K562 (cell line): ENCODE data around the gene ARHGEF17. TPM values are rescaled to one million over a fixed set of nuclear protein-coding genes. Genes with fewer than 3 reads are reported as not detected.

Experiments
- ARID1B ChIP-seq: fragments of 450-650 bp; IDR thresholded peaks from 2 replicates; pipeline ENCODE4 v1.6.1; 2016; ENCODE audit warnings: antibody characterized with exemption, mild to moderate bottlenecking, inconsistent platforms
- ATF3 ChIP-seq, 2 experiments: fragments of 450-650 bp in 1 of 2; sonication (generic) in 1 of 2; formaldehyde crosslinking in 1 of 2; IDR thresholded peaks in 1 of 2; conservative IDR thresholded peaks in 1 of 2; 2 replicates each; pipeline versions ENCODE4 v1.6.1 to v1.8.1; 2016 to 2023; ENCODE audit warnings: mild to moderate bottlenecking in 2 of 2, moderate library complexity in 2 of 2, inconsistent platforms in 1 of 2, missing genetic modification reagents in 1 of 2
- E4F1 ChIP-seq: fragments of 250-450 bp; sonication (Bioruptor Pico); IDR thresholded peaks from 2 replicates; pipeline ENCODE4 v1.5.0; 2021; ENCODE audit warnings: mild to moderate bottlenecking, borderline replicate concordance
- EP400 ChIP-seq: fragments of 450-650 bp; IDR thresholded peaks from 2 replicates; pipeline ENCODE4 v1.6.1; 2017; ENCODE audit warnings: antibody characterized with exemption, mild to moderate bottlenecking, moderate library complexity
- MXD1 ChIP-seq: fragments of 250-450 bp; sonication (Bioruptor Pico); IDR thresholded peaks from 2 replicates; pipeline ENCODE4 v1.8.0; 2021; ENCODE audit warnings: borderline replicate concordance, mild to moderate bottlenecking, moderate library complexity; ENCODE audit not compliant: poor library complexity, severe bottlenecking
- NR2C1 ChIP-seq, 2 experiments: fragments of 450-650 bp; IDR thresholded peaks; 2 replicates each; pipeline ENCODE4 v1.6.1; 2017; ENCODE audit warnings: mild to moderate bottlenecking in 2 of 2, antibody characterized with exemption in 1 of 2, inconsistent platforms in 1 of 2, missing compliant biosample characterization in 1 of 2, missing genetic modification characterization in 1 of 2
- OTX1 ChIP-seq: fragments of 450-650 bp; formaldehyde crosslinking; IDR thresholded peaks from 2 replicates; pipeline ENCODE4 v1.4.0; 2022; ENCODE audit warnings: mild to moderate bottlenecking
- RHOXF2B ChIP-seq: fragments of 250-450 bp; sonication (Bioruptor Pico); conservative IDR thresholded peaks from 2 replicates; pipeline ENCODE4 v1.5.1; 2021
- SAP30 ChIP-seq: fragments of 200-600 bp; sonication (generic); IDR thresholded peaks from 2 replicates; pipeline ENCODE4 v1.6.1; 2012; ENCODE audit warnings: borderline replicate concordance, low read depth, mild to moderate bottlenecking, moderate library complexity, low read length, control low read depth, inconsistent platforms; ENCODE audit not compliant: insufficient read depth, poor library complexity, severe bottlenecking
- SIN3A ChIP-seq, 2 experiments: fragments of 150-350 bp in 1 of 2; IDR thresholded peaks; 2 replicates each; pipeline ENCODE4 v1.6.1; 2011 to 2016; ENCODE audit warnings: borderline replicate concordance in 2 of 2, low read depth in 2 of 2, low read length in 2 of 2, mild to moderate bottlenecking in 2 of 2, moderate library complexity in 2 of 2; ENCODE audit not compliant: control insufficient read depth in 1 of 2
- SMAD3 ChIP-seq: fragments of 450-650 bp; formaldehyde crosslinking; conservative IDR thresholded peaks from 2 replicates; pipeline ENCODE4 v1.4.0; 2020; ENCODE audit warnings: mild to moderate bottlenecking
- SRF ChIP-seq, 2 experiments: fragments of 250-450, 450-650 bp in 1 of 2; sonication (Bioruptor Pico) in 1 of 2; sonication (generic) in 1 of 2; formaldehyde crosslinking; IDR thresholded peaks; 2 replicates each; pipeline versions ENCODE4 v1.5.0 to v1.5.1; 2020 to 2022; ENCODE audit warnings: mild to moderate bottlenecking in 1 of 2, missing genetic modification reagents in 1 of 2
- TEAD1 ChIP-seq, 2 experiments: fragments of 450-650 bp in 1 of 2; sonication (generic) in 1 of 2; formaldehyde crosslinking; IDR thresholded peaks; 2 replicates each; pipeline versions ENCODE4 v1.4.0 to v1.8.0; 2020 to 2022; ENCODE audit warnings: mild to moderate bottlenecking in 2 of 2, missing genetic modification reagents in 1 of 2
- TRIM25 ChIP-seq: fragments of 450-650 bp; IDR thresholded peaks from 2 replicates; pipeline ENCODE4 v1.7.0; 2016; ENCODE audit warnings: borderline replicate concordance
- ZFP36 ChIP-seq: fragments of 150-350 bp; IDR thresholded peaks from 2 replicates; pipeline ENCODE4 v1.6.1; 2018; ENCODE audit warnings: low read length, low read depth; ENCODE audit not compliant: partially characterized antibody
- ZNF280A ChIP-seq: fragments of 450-650 bp; IDR thresholded peaks from 2 replicates; pipeline ENCODE4 v1.6.1; 2018; ENCODE audit warnings: mild to moderate bottlenecking, low read depth; ENCODE audit not compliant: partially characterized antibody
- polyA plus RNA-seq, 8 experiments: library from polyadenylated mRNA; depleted of rRNA in 4 of 8; stranded (reverse) in 5 of 8; unstranded in 3 of 8; fragments of >200 nt; fragmentation: Nextera tagmentation in 2 of 8; fragmentation: Illumina TruSeq in 1 of 8; extraction: Ambion mirVana in 2 of 8; extraction: Trizol in 1 of 8; gene quantifications; 2 replicates each; pipeline versions ENCODE4 v1.2.1 to v1.2.3, GENCODE V29; 2011 to 2014; ENCODE audit warnings: inconsistent platforms in 1 of 8, missing spikeins in 1 of 8
- total RNA-seq, 7 experiments: library from RNA; depleted of rRNA in 6 of 7; stranded (reverse); fragments of >200 nt in 6 of 7; fragmentation: Illumina TruSeq in 2 of 7; extraction: Trizol in 2 of 7; gene quantifications; 2 replicates each; pipeline versions ENCODE4 v1.2.1 to v1.2.3, GENCODE V29; 2011 to 2021; ENCODE audit warnings: low replicate concordance in 1 of 7

ARHGEF17 gene
- total and polyA plus RNA-seq, 9 of the 15 experiments (the other 6 are each of a cell fraction or from before 2014, with no cell fraction given) = 0.04 to 0.68 (median 0.10) TPM; not detected in 2

- TF ChIP-seq TRIM25 (peak; percentile 69; the same call in 1 of the 2 replicates), ZNF280A (no peak), ATF3 (IDR thresholded peaks at IDR 0.05) (peak; percentile 85), ATF3 (CRISPR knock-in tag; conservative IDR thresholded peaks at IDR 0.05) (no peak), ARID1B (peak; percentile 85), OTX1 (CRISPR knock-in tag) (peak; percentile 86; the same call in 1 of the 2 replicates), RHOXF2B (0 out of 2 replicates have a peak, but pooled peaks have one; percentile 22), ZFP36 (no peak), TEAD1 (CRISPR knock-in tag; IDR thresholded peaks at IDR 0.05) (no peak), NR2C1 (IDR thresholded peaks at IDR 0.05) (peak; percentile 85), NR2C1 (tag; IDR thresholded peaks at IDR 0.05) (peak; percentile 85), SIN3A (IDR thresholded peaks at IDR 0.05; ENCODE audit: borderline replicate concordance in 2 of 2, control insufficient read depth in 1 of 2, low read depth in 2 of 2, low read length in 2 of 2) (peak in 1 of 2 experiments; percentile 44; a peak in 2 of 4 replicates), SMAD3 (no peak), E4F1 (CRISPR knock-in tag) (0 out of 2 replicates have a peak, but pooled peaks have one; percentile 20), SRF (CRISPR knock-in tag; IDR thresholded peaks at IDR 0.05) (no peak), SAP30 (peak; percentile 22), MXD1 (CRISPR knock-in tag) (no peak), EP400 (peak; percentile 67; the same call in 1 of the 2 replicates)
These were observed 68.9 kb downstream of the ARHGEF17 start (continued) for GRCh38 chr11:73376803-73377629.
